GM12878 (cell line): ENCODE data around the gene DYSF. TPM values are rescaled to one million over a fixed set of nuclear protein-coding genes. Genes with fewer than 3 reads are reported as not detected.

Source experiments
- ATAC-seq: fragments of 200-7000 bp; cut with Tn5 transposase; 3 replicates; pipeline ENCODE4 v1.9.1; 2020; ENCODE audit warnings: mild to moderate bottlenecking, moderate library complexity
- BruUV-seq: library from RNA; stranded (reverse); fragments of 400-500 nt; replicated peaks from 2 replicates; lab custom pipeline; 2021; lab: Mats Ljungman, UMichigan
- CTCF ChIA-PET: fragments of 300-600 bp; sonication (Branson Sonifier 250); formaldehyde crosslinking; extraction: SDS; loops from one replicate; lab custom pipeline; 2021; ENCODE audit warnings: inconsistent platforms; lab: Yijun Ruan, JAX
- POLR2A ChIA-PET: fragments of 350-600 bp; formaldehyde crosslinking; extraction: SDS; loops from one replicate; lab custom pipeline; 2021; ENCODE audit warnings: inconsistent platforms; lab: Charles Lee
- RAD21 ChIA-PET: fragments of 300-600 bp; sonication (Branson Sonifier 250); formaldehyde crosslinking; loops from one replicate; lab custom pipeline; 2023; ENCODE audit warnings: antibody characterized with exemption; ENCODE audit not compliant: unreplicated experiment; lab: Charles Lee
- SMC1A ChIA-PET: fragments of 300-600 bp; sonication (Branson Sonifier 250); formaldehyde crosslinking; loops from one replicate; lab custom pipeline; 2023; ENCODE audit not compliant: unreplicated experiment, uncharacterized antibody; lab: Charles Lee
- DNase-seq: peaks from one replicate; pipeline ENCODE4 v3.0.0-alpha.2; 2011; ENCODE audit warnings: low read depth, low spot score
- FAIRE-seq: peaks from 3 replicates; lab custom pipeline; 2011; peaks lifted over from hg19 to GRCh38; lab: Jason Lieb, UNC
- H2AFZ ChIP-seq: 2 replicates; pipeline ENCODE4 v1.6.0; 2011; ENCODE audit warnings: low read depth, low read length, control low read depth; ENCODE audit not compliant: control insufficient read depth
- H3K27ac ChIP-seq: 2 replicates; pipeline ENCODE4 v1.5.1; 2011; ENCODE audit warnings: control low read depth; ENCODE audit not compliant: control insufficient read depth, insufficient read depth
- H3K27me3 ChIP-seq, 2 experiments: replicated peaks in 1 of 2; 2 replicates each; pipeline versions ENCODE4 v1.6.0 to v1.6.1; 2011; ENCODE audit warnings: low read length in 1 of 2; ENCODE audit not compliant: control insufficient read depth in 2 of 2, insufficient read depth in 2 of 2
- H3K36me3 ChIP-seq, 2 experiments: 2 replicates each; pipeline ENCODE4 v1.5.1; 2011; ENCODE audit warnings: low read length in 1 of 2; ENCODE audit not compliant: control insufficient read depth in 2 of 2, insufficient read depth in 2 of 2
- H3K4me1 ChIP-seq: 2 replicates; pipeline ENCODE4 v1.6.1; 2011; ENCODE audit warnings: mild to moderate bottlenecking, low read length, moderate library complexity, mixed read lengths; ENCODE audit not compliant: control insufficient read depth, insufficient read depth
- H3K4me2 ChIP-seq: 2 replicates; pipeline ENCODE4 v1.6.0; 2011; ENCODE audit warnings: control low read depth; ENCODE audit not compliant: control insufficient read depth, insufficient read depth
- H3K4me3 ChIP-seq: fragments of 200-600 bp; sonication (generic); 2 replicates; pipeline ENCODE4 v1.5.1; 2016
- H3K79me2 ChIP-seq: 2 replicates; pipeline ENCODE4 v1.6.0; 2011; ENCODE audit warnings: low read length; ENCODE audit not compliant: control insufficient read depth, insufficient read depth
- H3K9ac ChIP-seq: 2 replicates; pipeline ENCODE4 v1.8.0; 2011; ENCODE audit warnings: low read length, control low read depth, mixed read lengths; ENCODE audit not compliant: control insufficient read depth, insufficient read depth
- H3K9me3 ChIP-seq: replicated peaks from 3 replicates; pipeline ENCODE4 v1.5.1; 2011; ENCODE audit warnings: mild to moderate bottlenecking, low read length; ENCODE audit not compliant: control insufficient read depth, insufficient read depth
- H4K20me1 ChIP-seq: 2 replicates; pipeline ENCODE4 v1.6.0; 2011; ENCODE audit not compliant: control insufficient read depth, insufficient read depth
- HDGF ChIP-seq: fragments of 450-650 bp; IDR thresholded peaks from 2 replicates; pipeline ENCODE4 v1.6.1; 2016; ENCODE audit warnings: antibody characterized with exemption
- JUND ChIP-seq: IDR thresholded peaks from 2 replicates; pipeline ENCODE4 v1.6.1; 2012; ENCODE audit warnings: low read depth, mild to moderate bottlenecking, low read length, improper control_type of control experiment, moderate library complexity
- KLF5 ChIP-seq: fragments of 450-650 bp; IDR thresholded peaks from 2 replicates; pipeline ENCODE4 v1.6.1; 2014; ENCODE audit warnings: mild to moderate bottlenecking; ENCODE audit not compliant: partially characterized antibody
- NFXL1 ChIP-seq: fragments of 450-650 bp; IDR thresholded peaks from 2 replicates; pipeline ENCODE4 v1.6.1; 2017; ENCODE audit warnings: antibody characterized with exemption, mild to moderate bottlenecking, borderline replicate concordance
- NFYA ChIP-seq: IDR thresholded peaks from 2 replicates; pipeline ENCODE4 v1.6.1; 2011; ENCODE audit warnings: low read depth, mild to moderate bottlenecking, low read length, improper control_type of control experiment, borderline replicate concordance
- SMARCA5 ChIP-seq: fragments of 450-650 bp; IDR thresholded peaks from 2 replicates; pipeline ENCODE4 v1.6.1; 2017; ENCODE audit warnings: mild to moderate bottlenecking
- SP1 ChIP-seq: IDR thresholded peaks from one replicate; pipeline ENCODE4 v1.6.1; 2011; ENCODE audit warnings: low read depth, low read length
- SREBF2 ChIP-seq: IDR thresholded peaks from 2 replicates; pipeline ENCODE4 v1.6.1; 2012; ENCODE audit warnings: mild to moderate bottlenecking, low read length
- ZBED1 ChIP-seq: IDR thresholded peaks from 2 replicates; pipeline ENCODE4 v1.6.1; 2016; ENCODE audit warnings: borderline replicate concordance
- ZNF622 ChIP-seq: fragments of 450-650 bp; IDR thresholded peaks from 2 replicates; pipeline ENCODE4 v1.6.1; 2017; ENCODE audit warnings: mild to moderate bottlenecking, inconsistent platforms
- WGBS: methylation state at CpG from one replicate; pipeline ENCODE4 v1.1.6; 2016; ENCODE audit warnings: low lambda C conversion rate; ENCODE audit not compliant: insufficient replicate concordance, insufficient coverage; ENCODE audit errors: missing lambda C conversion rate; 5-methylcytosine and 5-hydroxymethylcytosine counted together
- in situ Hi-C: fragments of 300-500 bp; cut with MboI; formaldehyde crosslinking; loops from 9 replicates; pipeline ENCODE4 v1.14.3; 2018; ENCODE audit warnings: mixed read lengths
- intact Hi-C: fragments of 100-400 bp; cut with micrococcal nuclease; formaldehyde crosslinking; loops from one replicate; pipeline ENCODE4 v1.14.2; 2022; ENCODE audit not compliant: unreplicated experiment
- polyA plus RNA-seq, 11 experiments: library from polyadenylated mRNA; depleted of rRNA in 4 of 11; unstranded in 6 of 11; stranded (reverse) in 5 of 11; fragments of >200 nt; fragmentation: Nextera tagmentation in 4 of 11; fragmentation: Illumina TruSeq in 1 of 11; extraction: Ambion mirVana in 4 of 11; extraction: Trizol in 1 of 11; gene quantifications; 1 replicate in 1 of 11; 2 replicates in 10 of 11; pipeline versions ENCODE4 v1.2.1 to v1.2.3, GENCODE V29; 2011 to 2016; ENCODE audit warnings: inconsistent platforms in 2 of 11, missing spikeins in 2 of 11, low read depth in 1 of 11
- total RNA-seq, 4 experiments: library from RNA; depleted of rRNA in 3 of 4; stranded (reverse); fragments of >200 nt in 3 of 4; fragmentation: Illumina TruSeq in 1 of 4; extraction: Trizol in 1 of 4; gene quantifications; 2 replicates each; pipeline versions ENCODE4 v1.2.1 to v1.2.3, GENCODE V29; 2013 to 2021
- TF ChIP-seq, protein P1 (sequence below): IDR thresholded peaks from 2 replicates; pipeline ENCODE4 v1.6.1; 2012; ENCODE audit warnings: low read depth, low read length, improper control_type of control experiment
- TF ChIP-seq, protein P2 (sequence below): fragments of 450-650 bp; IDR thresholded peaks from 2 replicates; pipeline ENCODE4 v1.6.1; 2017; ENCODE audit warnings: mild to moderate bottlenecking, moderate library complexity

Gene DYSF
- total and polyA plus RNA-seq, 10 of the 15 experiments (the other 5 are each of a cell fraction or from before 2014, with no cell fraction given), result under 0.01 to 0.15 (median 0.03) TPM; not detected in 7

DNA sequence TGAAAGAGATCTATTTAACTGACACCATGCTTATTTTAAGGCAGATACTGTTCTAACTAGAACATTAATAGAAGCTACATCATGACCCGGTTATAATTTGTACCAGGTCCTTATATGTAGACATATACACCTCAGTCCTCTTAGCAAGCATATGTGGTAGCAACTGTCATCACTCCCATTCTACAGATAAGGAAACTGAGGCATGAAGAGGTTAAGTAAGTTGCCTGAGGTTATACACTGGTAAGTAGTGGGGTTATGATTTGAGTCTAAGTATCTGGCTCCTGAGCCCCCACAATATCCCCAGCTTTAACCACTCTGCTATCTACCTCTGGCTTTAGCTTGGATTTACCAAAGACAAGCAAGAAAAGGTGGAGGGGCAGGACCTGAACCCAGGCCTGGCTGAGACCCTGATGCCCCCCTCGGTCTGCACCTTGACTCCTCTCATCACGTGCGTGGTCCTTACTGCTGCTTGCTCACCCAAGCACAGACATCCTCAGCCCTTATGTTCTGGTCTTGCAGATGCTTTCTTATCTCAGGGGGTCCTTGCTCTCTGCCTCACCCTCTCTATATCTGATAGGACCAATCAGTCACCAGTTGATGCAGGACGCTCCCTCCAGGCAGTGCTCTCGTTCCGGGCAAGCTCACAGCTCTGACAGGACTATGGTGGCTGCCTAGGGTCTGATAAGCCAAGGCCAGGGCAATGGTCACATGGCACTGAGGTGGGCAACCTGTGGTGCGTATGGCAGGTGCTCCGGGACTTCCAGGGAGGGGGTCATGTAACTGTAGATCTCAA is 4.0 kb downstream of the DYSF start (continued):
- TF ChIP-seq ZBED1 (no peak), KLF5 (no peak)
- TF ChIP-seq, all 136 proteins: peak for 0

DNA sequence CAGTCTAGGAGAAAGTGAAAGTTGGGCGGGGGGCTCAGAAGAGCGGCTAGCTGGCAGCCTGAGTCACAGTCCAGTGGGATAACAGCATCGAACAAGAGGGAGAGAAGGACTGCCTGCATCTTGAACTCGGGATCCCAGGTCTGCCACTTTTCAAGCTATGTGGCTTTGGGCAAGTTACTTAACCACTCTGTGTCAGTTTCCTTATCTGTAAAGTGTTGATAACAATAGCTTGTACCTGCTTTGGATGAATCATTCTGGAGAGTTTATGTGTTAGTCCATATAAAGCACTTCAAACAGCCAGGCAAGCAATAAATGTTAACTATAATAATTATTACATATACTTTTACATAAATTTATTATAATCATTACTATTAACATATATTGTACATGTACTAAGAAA is 4.6 kb downstream of the DYSF start:
- in situ Hi-C loops (no loop called here), intact Hi-C loops (no loop called here)
- Histone ChIP-seq H4K20me1 (no peaks in the 10 kb centered on the region; the same call in 1 of the 2 replicates), H3K4me3 (no peak overlapping the region), H3K27me3 (peaks cover 4 to 11% of the 10 kb centered on the region in 2 experiments; a peak in 3 of 4 replicates), H3K36me3 (no peaks in the 10 kb centered on the region), H3K79me2 (no peaks in the 10 kb centered on the region), H2AFZ (no peak overlapping the region), H3K4me1 (no peaks in the 10 kb centered on the region), H3K9ac (no peak overlapping the region), H3K9me3 (peaks cover 3% of the 10 kb centered on the region; the same call in 1 of the 3 replicates), H3K4me2 (no peak overlapping the region), H3K27ac (no peak overlapping the region)
- ChIA-PET POLR2A (no interaction called here), SMC1A (interaction anchor here (1.0 kb wide), 1 partner anchor 11 kb away, joined by 5 read pairs; no protein-coding TSS in a partner anchor), RAD21 (no interaction called here), CTCF (no interaction called here)
- DNase-seq (no peak), ATAC-seq (no peak), FAIRE-seq (no peak)
- TF ChIP-seq JUND (no peak), SREBF2 (no peak), ZNF622 (no peak), SP1 (no peak), NFXL1 (no peak), SMARCA5 (no peak), HDGF (no peak), NFYA (no peak)
- TF ChIP-seq, protein P1, sequence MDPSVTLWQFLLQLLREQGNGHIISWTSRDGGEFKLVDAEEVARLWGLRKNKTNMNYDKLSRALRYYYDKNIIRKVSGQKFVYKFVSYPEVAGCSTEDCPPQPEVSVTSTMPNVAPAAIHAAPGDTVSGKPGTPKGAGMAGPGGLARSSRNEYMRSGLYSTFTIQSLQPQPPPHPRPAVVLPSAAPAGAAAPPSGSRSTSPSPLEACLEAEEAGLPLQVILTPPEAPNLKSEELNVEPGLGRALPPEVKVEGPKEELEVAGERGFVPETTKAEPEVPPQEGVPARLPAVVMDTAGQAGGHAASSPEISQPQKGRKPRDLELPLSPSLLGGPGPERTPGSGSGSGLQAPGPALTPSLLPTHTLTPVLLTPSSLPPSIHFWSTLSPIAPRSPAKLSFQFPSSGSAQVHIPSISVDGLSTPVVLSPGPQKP, result no peak
- TF ChIP-seq, protein P2, sequence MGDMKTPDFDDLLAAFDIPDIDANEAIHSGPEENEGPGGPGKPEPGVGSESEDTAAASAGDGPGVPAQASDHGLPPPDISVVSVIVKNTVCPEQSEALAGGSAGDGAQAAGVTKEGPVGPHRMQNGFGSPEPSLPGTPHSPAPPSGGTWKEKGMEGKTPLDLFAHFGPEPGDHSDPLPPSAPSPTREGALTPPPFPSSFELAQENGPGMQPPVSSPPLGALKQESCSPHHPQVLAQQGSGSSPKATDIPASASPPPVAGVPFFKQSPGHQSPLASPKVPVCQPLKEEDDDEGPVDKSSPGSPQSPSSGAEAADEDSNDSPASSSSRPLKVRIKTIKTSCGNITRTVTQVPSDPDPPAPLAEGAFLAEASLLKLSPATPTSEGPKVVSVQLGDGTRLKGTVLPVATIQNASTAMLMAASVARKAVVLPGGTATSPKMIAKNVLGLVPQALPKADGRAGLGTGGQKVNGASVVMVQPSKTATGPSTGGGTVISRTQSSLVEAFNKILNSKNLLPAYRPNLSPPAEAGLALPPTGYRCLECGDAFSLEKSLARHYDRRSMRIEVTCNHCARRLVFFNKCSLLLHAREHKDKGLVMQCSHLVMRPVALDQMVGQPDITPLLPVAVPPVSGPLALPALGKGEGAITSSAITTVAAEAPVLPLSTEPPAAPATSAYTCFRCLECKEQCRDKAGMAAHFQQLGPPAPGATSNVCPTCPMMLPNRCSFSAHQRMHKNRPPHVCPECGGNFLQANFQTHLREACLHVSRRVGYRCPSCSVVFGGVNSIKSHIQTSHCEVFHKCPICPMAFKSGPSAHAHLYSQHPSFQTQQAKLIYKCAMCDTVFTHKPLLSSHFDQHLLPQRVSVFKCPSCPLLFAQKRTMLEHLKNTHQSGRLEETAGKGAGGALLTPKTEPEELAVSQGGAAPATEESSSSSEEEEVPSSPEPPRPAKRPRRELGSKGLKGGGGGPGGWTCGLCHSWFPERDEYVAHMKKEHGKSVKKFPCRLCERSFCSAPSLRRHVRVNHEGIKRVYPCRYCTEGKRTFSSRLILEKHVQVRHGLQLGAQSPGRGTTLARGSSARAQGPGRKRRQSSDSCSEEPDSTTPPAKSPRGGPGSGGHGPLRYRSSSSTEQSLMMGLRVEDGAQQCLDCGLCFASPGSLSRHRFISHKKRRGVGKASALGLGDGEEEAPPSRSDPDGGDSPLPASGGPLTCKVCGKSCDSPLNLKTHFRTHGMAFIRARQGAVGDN, result no peak
- no TSS peak for BruUV-seq
- WGBS, result 25% methylated on average over 4 of the region's 4 CpGs
